ENCODE results near the gene SAP30L. TPM values are rescaled to one million over a fixed set of nuclear protein-coding genes. Genes with fewer than 3 reads are reported as not detected.

The SAP30L gene
- total RNA-seq, 1 donor from 2014 or later = 37.7 TPM

DNA sequence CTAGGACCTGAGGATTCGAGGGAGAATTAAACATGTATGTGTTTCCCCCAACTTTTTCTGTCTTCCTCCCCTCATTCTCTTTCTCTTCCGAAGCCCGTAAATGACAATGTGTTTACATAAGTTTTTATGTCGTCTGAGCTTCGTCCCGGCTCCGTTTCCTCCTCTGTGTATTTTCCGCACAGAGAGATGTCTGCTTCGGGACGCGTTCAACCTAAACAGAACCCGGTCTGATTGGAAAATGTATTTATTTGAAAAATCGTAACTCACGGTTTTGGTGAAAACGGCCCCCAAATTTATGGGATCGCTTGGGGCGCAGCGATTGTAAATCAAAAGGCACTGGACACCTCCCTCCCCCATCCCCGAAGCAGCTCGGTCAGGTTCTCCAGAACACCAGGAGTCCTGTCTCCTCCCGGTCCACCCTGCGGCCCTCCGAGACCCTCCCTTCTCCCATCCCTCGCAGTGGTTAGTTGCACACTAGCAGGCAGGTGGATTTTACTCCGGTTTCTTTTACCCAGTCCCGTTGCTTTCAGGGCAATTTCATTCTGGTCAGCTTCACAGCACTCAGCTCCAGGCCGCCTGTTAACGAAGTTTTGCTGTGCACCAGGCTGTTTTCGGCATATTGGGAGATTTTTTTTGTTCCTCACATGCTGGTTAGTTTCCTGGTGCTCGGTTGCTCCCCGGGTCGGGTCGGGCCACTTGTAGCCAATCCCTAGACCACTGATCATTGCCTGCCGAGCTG, 38.0 kb downstream of the SAP30L start:
- Mint-ChIP-seq H3K36me3 (ENCODE audit: low read depth) (peaks cover 4% of the 10 kb centered on the region), H3K27ac (peak overlapping the region; percentile 77), H3K9me3 (peaks cover 8% of the 10 kb centered on the region), H3K27me3 (peaks cover 86% of the 10 kb centered on the region), H3K4me1 (peaks cover 9% of the 10 kb centered on the region), H3K4me3 (no peak overlapping the region)
- DNase-seq = no peak
- intact Hi-C loops (cut with micrococcal nuclease) = loop anchor here (1.0 kb wide), 1 partner anchor 8 kb away; no protein-coding TSS in a partner anchor

DNA sequence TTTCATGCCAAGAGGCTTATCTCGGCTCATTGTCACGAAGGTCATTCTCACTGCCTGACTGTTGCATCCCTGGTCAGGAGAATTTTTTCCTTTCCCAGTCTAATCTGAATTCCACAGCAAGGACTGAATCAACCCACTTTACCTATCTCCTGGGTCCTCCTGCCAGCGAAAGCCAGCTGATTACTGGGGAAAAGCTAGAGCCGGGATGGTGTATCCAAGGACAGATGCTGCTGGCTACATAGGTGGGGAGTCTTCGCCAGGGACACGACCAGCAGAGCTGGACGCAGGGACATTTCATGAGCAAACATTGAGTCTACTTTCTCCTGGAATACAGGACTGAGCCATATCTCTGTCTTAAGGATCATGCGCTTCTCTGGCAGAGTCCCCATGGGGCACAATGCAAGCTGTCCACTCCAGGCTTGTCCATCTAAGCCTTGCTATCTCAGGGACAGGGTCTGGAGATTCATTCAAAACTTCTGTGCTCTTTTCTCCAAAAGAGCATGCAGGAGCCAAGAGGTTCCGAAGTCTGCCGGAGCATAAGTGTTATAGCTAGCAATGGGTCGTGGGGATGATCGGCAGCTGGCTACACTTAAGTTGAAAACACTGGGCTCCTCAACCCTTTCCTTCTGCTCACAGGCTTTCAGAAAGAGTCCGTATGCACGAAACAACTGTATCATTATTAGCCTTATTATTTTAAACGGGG, 38.7 kb downstream of the SAP30L start:
- intact Hi-C loops (cut with micrococcal nuclease) = loop anchor here (1.0 kb wide), 1 partner anchor 8 kb away; no protein-coding TSS in a partner anchor
- Mint-ChIP-seq H3K27me3 (peaks cover 82% of the 10 kb centered on the region), H3K36me3 (ENCODE audit: low read depth) (peaks cover 2% of the 10 kb centered on the region), H3K27ac (peak overlapping the region; percentile 77), H3K9me3 (peaks cover 6% of the 10 kb centered on the region), H3K4me1 (peaks cover 7% of the 10 kb centered on the region), H3K4me3 (no peak overlapping the region)
- DNase-seq = no peak

DNA sequence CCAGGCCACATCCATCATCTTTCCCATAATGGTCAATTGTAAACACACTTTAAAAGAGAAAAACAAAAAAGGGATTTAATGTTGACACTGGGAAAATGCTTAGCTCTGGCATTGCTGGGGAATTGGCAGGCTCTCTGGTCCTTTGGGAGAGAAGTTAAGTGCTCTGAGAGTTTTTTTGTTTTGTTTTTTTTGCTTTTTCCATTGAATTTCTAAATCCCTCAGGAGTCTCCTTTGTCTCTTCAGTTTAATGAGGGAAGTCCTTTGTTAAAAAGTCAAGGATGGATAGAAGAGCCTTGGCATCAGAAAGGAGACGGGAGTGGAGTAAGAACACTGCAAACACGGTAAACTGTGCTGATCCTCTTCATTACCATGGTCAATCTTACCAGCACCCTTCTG, 39.3 kb downstream of the SAP30L start:
- intact Hi-C loops (cut with micrococcal nuclease) = no loop called here

DNA sequence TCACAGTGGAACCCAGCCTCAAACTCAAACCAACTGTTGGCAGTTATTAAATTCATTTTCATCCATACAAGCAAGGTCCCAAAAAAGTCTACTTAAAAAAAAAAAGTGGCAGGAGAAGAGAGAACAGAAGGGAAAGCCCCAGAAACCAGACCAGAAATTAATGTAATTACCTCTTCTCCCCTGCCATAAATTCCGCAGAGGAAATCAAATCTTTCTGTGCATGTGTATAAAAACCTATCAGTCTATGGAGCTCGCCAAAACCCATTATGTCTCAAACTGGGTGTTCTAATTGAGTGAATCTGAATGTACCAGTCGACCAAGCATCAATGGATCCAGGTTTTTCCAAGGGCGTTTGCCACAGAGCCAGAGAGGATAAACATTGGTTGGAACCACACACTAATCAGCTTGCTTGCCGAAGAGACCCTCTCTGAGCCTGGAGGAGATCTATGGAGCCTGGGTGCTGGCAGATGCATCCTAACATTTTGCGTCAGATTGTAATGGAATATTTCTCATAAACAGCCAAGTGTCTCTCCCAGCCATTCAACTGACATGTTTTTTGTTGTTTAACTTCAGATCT, 40.1 kb downstream of the SAP30L start:
- Mint-ChIP-seq H3K27me3 (peaks cover 78% of the 10 kb centered on the region), H3K36me3 (ENCODE audit: low read depth) (no peaks in the 10 kb centered on the region), H3K4me1 (peaks cover 5% of the 10 kb centered on the region), H3K9me3 (no peaks in the 10 kb centered on the region), H3K4me3 (no peak overlapping the region), H3K27ac (no peak overlapping the region)
- intact Hi-C loops (cut with micrococcal nuclease) = loop anchor here (2.0 kb wide), 1 partner anchor 19 kb away; no protein-coding TSS in a partner anchor
- DNase-seq = no peak

More for the DNA sequence above, 39.3 kb downstream of the SAP30L start:
- Mint-ChIP-seq H3K27me3 (peaks cover 83% of the 10 kb centered on the region), H3K4me1 (peaks cover 5% of the 10 kb centered on the region), H3K9me3 (peaks cover 4% of the 10 kb centered on the region), H3K27ac (no peak overlapping the region), H3K4me3 (no peak overlapping the region), H3K36me3 (ENCODE audit: low read depth) (no peaks in the 10 kb centered on the region)
- DNase-seq = no peak

DNA sequence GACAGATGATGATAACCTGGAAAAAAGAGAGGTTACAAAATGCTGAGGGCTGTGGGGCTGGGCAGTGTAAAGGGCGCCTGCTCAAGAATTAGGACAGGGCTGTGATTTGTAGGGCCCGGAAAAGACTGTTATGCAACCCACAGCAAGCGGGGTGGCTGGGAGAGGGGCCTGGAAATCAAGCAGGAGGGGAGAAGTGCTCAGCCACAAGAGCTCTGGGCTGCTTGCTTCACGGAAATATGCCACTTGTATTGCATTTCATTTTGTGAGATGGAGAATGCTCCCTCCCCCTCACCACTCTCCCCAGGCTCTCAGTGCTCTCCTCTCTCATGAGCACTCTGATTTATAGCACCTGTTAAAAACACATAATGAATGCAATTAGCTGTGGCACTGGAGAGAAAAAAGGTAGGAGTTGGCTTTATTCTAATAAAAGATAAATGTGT, 40.6 kb downstream of the SAP30L start:
- Mint-ChIP-seq H3K27ac (no peak overlapping the region), H3K9me3 (no peaks in the 10 kb centered on the region), H3K4me3 (no peak overlapping the region), H3K27me3 (peaks cover 74% of the 10 kb centered on the region), H3K4me1 (peaks cover 5% of the 10 kb centered on the region), H3K36me3 (ENCODE audit: low read depth) (no peaks in the 10 kb centered on the region)
- intact Hi-C loops (cut with micrococcal nuclease) = loop anchor here (2.0 kb wide), 1 partner anchor 20 kb away; no protein-coding TSS in a partner anchor
- DNase-seq = no peak

DNA sequence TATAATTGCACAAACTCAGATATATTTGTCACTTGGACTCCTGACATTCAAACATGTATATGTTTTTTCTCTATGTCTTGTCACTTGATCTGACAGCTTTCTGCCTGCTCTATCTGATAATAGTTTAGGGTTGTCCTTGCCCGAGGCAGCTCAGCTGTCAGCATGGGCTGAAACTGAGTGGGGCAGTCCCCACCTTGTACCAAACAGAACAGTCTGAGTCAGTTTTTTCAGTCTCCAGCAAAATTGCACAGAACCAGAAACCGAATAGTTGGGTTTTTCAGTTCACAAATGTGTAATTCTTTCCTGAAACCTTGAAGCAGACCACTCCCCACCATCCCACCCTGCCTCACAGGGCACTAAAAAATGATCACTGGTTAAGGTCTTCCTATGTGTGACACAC, 41.7 kb downstream of the SAP30L start:
- Mint-ChIP-seq H3K36me3 (ENCODE audit: low read depth) (no peaks in the 10 kb centered on the region), H3K4me1 (peaks cover 5% of the 10 kb centered on the region), H3K4me3 (no peak overlapping the region), H3K27ac (no peak overlapping the region), H3K27me3 (peaks cover 71% of the 10 kb centered on the region), H3K9me3 (no peaks in the 10 kb centered on the region)
- no peak for DNase-seq
- intact Hi-C loops (cut with micrococcal nuclease) = loop anchor here (2.0 kb wide), 1 partner anchor 21 kb away; no protein-coding TSS in a partner anchor

DNA sequence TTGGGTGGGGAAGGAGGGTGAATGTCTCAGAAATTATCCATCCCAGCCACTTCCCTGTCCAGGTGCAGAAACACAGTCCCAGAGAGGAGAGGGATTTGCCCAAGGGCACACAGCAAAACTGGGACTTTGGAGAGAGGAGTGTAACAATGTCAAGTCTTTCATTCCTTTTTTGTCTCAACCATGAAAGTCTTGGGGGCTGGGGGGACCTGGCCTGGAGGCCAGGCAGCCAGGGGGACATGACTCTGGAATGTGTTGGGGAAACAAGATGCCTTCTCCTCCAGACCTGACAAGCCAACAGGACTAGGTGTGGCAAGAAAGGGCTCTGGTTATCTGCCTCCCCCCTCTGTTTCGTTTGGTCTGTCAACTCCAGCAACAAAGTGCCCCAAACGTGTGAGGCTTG, 46.1 kb downstream of the SAP30L start:
- peaks cover 61% of the 10 kb centered on the region for H3K27me3 Mint-ChIP-seq
- H3K36me3 Mint-ChIP-seq (ENCODE audit: low read depth) = no peaks in the 10 kb centered on the region
- intact Hi-C loops (cut with micrococcal nuclease) = no loop called here
- peaks cover 5% of the 10 kb centered on the region for H3K4me1 Mint-ChIP-seq
- no peak for DNase-seq
- no peak overlapping the region for H3K27ac Mint-ChIP-seq
- no peak overlapping the region for H3K4me3 Mint-ChIP-seq
- no peaks in the 10 kb centered on the region for H3K9me3 Mint-ChIP-seq

DNA sequence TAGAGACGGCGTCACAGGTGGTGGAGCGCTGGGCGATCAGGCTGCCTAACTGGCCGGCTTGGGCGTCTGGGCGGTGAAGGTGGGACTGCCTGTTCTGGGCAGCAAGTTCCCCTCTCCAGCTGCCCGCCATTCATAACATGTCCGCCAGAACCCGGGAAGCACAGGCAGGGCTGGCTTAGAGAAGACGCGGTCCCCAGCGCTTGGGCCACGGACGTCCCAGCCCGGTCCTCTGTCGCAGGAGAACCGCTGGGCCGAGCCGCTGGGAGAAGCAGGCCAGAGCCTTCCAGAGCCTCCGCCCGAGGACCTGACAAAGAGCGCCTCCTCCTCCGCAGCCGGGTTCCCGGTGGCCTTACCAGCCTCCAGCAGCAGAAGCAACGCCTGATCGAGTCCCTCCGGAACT, 47.5 kb downstream of the SAP30L start:
- H3K9me3 Mint-ChIP-seq = no peaks in the 10 kb centered on the region
- no peak overlapping the region for H3K4me3 Mint-ChIP-seq
- H3K36me3 Mint-ChIP-seq (ENCODE audit: low read depth) = no peaks in the 10 kb centered on the region
- peaks cover 59% of the 10 kb centered on the region for H3K27me3 Mint-ChIP-seq
- intact Hi-C loops (cut with micrococcal nuclease) = no loop called here
- no peaks in the 10 kb centered on the region for H3K4me1 Mint-ChIP-seq
- DNase-seq = no peak
- H3K27ac Mint-ChIP-seq = no peak overlapping the region

DNA sequence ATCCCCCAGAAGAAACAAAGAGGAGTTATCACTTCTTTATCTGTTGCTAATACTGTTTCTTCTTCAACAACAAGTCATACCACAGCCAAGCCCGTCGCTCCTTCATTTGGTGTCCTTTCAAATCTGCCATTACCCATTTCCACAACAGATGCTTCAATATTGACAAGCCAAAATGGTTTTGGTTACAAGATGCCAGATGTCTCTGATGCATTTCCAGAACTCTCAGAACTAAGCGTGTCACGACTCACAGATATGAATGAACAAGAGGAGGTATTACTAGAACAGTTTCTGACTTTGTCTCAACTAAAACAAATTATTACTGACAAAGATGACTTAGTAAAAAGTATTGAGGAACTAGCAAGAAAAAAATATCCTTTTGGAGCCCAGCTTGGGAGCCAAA, 48.2 kb downstream of the SAP30L start:
- Mint-ChIP-seq H3K4me3 (no peak overlapping the region), H3K4me1 (no peaks in the 10 kb centered on the region), H3K27ac (no peak overlapping the region), H3K36me3 (ENCODE audit: low read depth) (no peaks in the 10 kb centered on the region), H3K9me3 (no peaks in the 10 kb centered on the region), H3K27me3 (peaks cover 61% of the 10 kb centered on the region)
- no peak for DNase-seq
- intact Hi-C loops (cut with micrococcal nuclease) = no loop called here

DNA sequence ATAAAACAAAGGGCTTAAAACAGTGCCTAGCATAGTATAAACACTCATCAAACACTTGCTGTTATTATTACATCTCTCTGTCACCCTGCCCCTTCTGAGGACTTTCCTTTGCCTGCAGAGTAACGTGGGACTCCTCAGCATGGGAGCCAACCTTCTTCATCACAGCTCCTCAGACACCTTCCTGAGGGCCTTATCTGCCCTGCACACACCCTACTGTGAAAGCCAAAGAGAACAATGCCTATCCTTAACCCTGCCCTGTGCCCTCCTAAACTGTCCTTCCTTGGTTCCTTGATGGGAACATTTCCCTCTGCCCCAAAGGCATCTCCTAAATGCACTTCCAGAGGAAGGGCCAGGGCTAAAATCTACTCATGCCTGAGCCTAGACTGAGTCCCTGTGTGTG, 52.8 kb downstream of the SAP30L start:
- no peak overlapping the region for H3K4me3 Mint-ChIP-seq
- intact Hi-C loops (cut with micrococcal nuclease) = no loop called here
- peaks cover 42% of the 10 kb centered on the region for H3K27me3 Mint-ChIP-seq
- no peaks in the 10 kb centered on the region for H3K9me3 Mint-ChIP-seq
- no peaks in the 10 kb centered on the region for H3K4me1 Mint-ChIP-seq
- DNase-seq = no peak
- no peak overlapping the region for H3K27ac Mint-ChIP-seq
- H3K36me3 Mint-ChIP-seq (ENCODE audit: low read depth) = no peaks in the 10 kb centered on the region

DNA sequence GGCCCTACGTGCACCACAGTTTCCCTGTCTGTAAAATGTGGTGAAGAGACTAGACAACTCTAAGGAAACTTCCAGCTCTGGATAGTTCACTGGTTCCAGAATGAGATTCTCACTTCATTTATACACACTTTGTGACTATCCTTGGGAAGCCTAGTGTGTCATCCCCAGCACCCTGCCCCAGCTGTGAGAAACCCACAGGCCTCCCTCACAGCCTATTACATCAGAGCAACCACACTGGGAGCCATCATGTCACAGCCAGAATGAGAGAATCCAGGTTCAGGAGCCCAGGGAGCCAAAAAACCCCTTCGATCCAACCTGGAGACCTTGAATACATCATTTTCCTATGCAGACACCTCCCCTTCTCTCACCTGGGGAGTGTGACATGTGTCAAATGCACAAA, 53.2 kb downstream of the SAP30L start:
- H3K27me3 Mint-ChIP-seq = peaks cover 38% of the 10 kb centered on the region
- no peaks in the 10 kb centered on the region for H3K9me3 Mint-ChIP-seq
- H3K36me3 Mint-ChIP-seq (ENCODE audit: low read depth) = no peaks in the 10 kb centered on the region
- H3K4me3 Mint-ChIP-seq = no peak overlapping the region
- intact Hi-C loops (cut with micrococcal nuclease) = no loop called here
- H3K27ac Mint-ChIP-seq = no peak overlapping the region
- DNase-seq = no peak
- H3K4me1 Mint-ChIP-seq = no peaks in the 10 kb centered on the region

DNA sequence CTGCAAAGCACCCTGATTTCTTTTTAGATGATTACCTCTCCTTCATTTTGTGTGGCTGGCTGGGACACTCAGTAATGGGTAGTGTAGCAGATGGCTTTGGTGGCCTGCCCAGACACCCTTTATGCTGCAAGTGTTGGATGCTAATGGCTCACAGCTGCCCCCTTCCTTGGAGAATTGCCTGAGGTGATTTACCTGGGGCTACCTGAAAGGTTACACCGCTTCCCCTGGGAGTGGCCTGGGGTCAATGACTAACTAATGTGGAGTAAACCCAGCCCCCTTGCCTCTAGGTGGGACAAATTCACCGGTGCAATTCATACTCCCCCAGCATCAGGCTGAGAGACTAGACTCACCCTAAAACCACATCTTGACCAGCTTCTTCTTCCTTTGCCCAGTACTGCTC, 55.8 kb downstream of the SAP30L start:
- Mint-ChIP-seq H3K4me3 (no peak overlapping the region), H3K27me3 (peaks cover 19% of the 10 kb centered on the region), H3K9me3 (no peaks in the 10 kb centered on the region), H3K4me1 (no peaks in the 10 kb centered on the region), H3K27ac (no peak overlapping the region), H3K36me3 (ENCODE audit: low read depth) (no peaks in the 10 kb centered on the region)
- intact Hi-C loops (cut with micrococcal nuclease) = no loop called here
- no peak for DNase-seq

DNA sequence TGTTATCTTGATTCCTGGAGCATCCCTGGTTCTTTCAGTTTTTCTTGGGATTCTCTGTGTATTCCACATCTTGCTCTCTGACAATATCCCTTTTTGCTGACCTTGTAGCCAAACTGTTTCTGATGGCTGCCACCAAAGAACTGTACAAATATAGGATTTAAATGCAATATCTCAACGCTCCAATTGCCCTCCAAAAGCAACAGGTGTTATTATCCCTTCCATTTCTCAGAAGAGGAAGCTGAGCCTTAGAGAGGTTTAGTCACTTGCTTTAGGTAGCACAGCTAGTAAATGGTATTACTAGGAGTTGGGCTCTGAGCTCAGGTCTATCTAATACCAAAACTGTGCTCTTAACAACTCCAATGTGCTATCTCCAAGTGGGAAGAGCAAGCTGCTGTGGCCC, 56.4 kb downstream of the SAP30L start:
- H3K27me3 Mint-ChIP-seq = peaks cover 16% of the 10 kb centered on the region

DNA sequence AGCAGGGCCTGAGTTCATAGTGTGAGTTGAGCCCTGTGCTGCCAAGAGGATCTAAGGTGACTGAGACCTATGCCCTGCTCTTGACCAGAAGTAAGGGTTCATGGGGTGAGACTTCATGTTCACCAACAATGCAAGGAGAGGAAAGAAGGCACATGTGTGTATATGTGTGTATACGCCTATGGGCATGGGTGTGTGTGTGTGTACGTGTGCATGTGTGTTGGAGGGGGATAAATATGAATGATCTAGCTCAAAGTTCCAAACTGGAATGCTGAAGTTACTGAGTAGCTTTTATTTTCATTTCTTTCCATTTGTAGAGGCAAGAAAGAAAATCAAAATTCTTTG, 57.9 kb downstream of the SAP30L start:
- Mint-ChIP-seq H3K4me1 (no peaks in the 10 kb centered on the region), H3K4me3 (no peak overlapping the region), H3K36me3 (ENCODE audit: low read depth) (no peaks in the 10 kb centered on the region), H3K9me3 (no peaks in the 10 kb centered on the region), H3K27ac (no peak overlapping the region), H3K27me3 (peaks cover 14% of the 10 kb centered on the region)
- intact Hi-C loops (cut with micrococcal nuclease) = no loop called here
- no peak for DNase-seq

More for the DNA sequence above, 56.4 kb downstream of the SAP30L start:
- Mint-ChIP-seq H3K9me3 (no peaks in the 10 kb centered on the region), H3K4me3 (no peak overlapping the region), H3K4me1 (no peaks in the 10 kb centered on the region), H3K36me3 (ENCODE audit: low read depth) (no peaks in the 10 kb centered on the region), H3K27ac (no peak overlapping the region)
- intact Hi-C loops (cut with micrococcal nuclease) = no loop called here
- DNase-seq = no peak

Data from activated CD4-positive, alpha-beta T cell treated with anti-CD3 and anti-CD28 coated beads, Interleukin-2, amount 10 ng/mL, durations not matched to agents 24 days and 14 days (primary cell).